GM19395 (cell line): ENCODE data around the gene PSMD13.
A peak's percentile ranks its signal among the peaks of the same experiment; 100 is the strongest.
"Not testable (repeated sequence)": the region's sequence is repeated elsewhere in the genome, so short reads cannot be mapped to it uniquely, and the experiment has no call there.

Source experiments
- ATAC-seq: cut with Tn5 transposase; IDR thresholded peaks from one replicate; pipeline ENCODE4 v1.9.1; 2021; ENCODE audit warnings: mild to moderate bottlenecking, moderate library complexity; ENCODE audit not compliant: unreplicated experiment

The PSMD13 gene

GRCh38 chr11:216081-216974 lies 20.4 kb upstream of the PSMD13 start:
- no peak for ATAC-seq

- ATAC-seq: no peak
Measured at GRCh38 chr11:217704-218103, 19.1 kb upstream of the PSMD13 start.

- ATAC-seq: no peak
Measured at GRCh38 chr11:218815-219593, 17.8 kb upstream of the PSMD13 start.

GRCh38 chr11:220641-221215 lies 16.0 kb upstream of the PSMD13 start:
- ATAC-seq: not testable (repeated sequence)

- ATAC-seq: no peak
Measured at GRCh38 chr11:221539-221938, 15.2 kb upstream of the PSMD13 start.

- ATAC-seq: no peak
Measured at GRCh38 chr11:221998-222789, 14.6 kb upstream of the PSMD13 start.

- ATAC-seq: no peak
Measured at GRCh38 chr11:223026-223789, 13.6 kb upstream of the PSMD13 start.

GRCh38 chr11:223884-224283 lies 12.9 kb upstream of the PSMD13 start:
- no peak for ATAC-seq

GRCh38 chr11:224424-224823 lies 12.4 kb upstream of the PSMD13 start:
- no peak for ATAC-seq

- ATAC-seq: no peak
Measured at GRCh38 chr11:225734-226453, 10.9 kb upstream of the PSMD13 start.

- no peak for ATAC-seq
Measured at GRCh38 chr11:227824-228379, 8.9 kb upstream of the PSMD13 start.

GRCh38 chr11:230431-230830 lies 6.3 kb upstream of the PSMD13 start:
- no peak for ATAC-seq

GRCh38 chr11:232783-233565 lies 3.8 kb upstream of the PSMD13 start:
- no peak for ATAC-seq

GRCh38 chr11:235180-235579 lies 1.6 kb upstream of the PSMD13 start:
- no peak for ATAC-seq

- peak; percentile 16 for ATAC-seq
Measured at GRCh38 chr11:235609-235996, 1.2 kb upstream of the PSMD13 start.

GRCh38 chr11:235997-236773 lies 591 bp upstream of the PSMD13 start, which contains the start of gene SIRT3:
SIRT3 (minus strand) TSS chr11:236342; CDS start chr11:236328, 14 bp downstream.
- ATAC-seq: peak; percentile 82

GRCh38 chr11:238346-238745 lies 1.6 kb downstream of the PSMD13 start:
- not testable (repeated sequence) for ATAC-seq
